HG03196 (cell line): ENCODE results near the gene PTPRK.

Experiments used
- ATAC-seq: cut with Tn5 transposase; IDR thresholded peaks from one replicate; pipeline ENCODE4 v1.9.1; 2021; ENCODE audit not compliant: unreplicated experiment

The PTPRK gene

DNA sequence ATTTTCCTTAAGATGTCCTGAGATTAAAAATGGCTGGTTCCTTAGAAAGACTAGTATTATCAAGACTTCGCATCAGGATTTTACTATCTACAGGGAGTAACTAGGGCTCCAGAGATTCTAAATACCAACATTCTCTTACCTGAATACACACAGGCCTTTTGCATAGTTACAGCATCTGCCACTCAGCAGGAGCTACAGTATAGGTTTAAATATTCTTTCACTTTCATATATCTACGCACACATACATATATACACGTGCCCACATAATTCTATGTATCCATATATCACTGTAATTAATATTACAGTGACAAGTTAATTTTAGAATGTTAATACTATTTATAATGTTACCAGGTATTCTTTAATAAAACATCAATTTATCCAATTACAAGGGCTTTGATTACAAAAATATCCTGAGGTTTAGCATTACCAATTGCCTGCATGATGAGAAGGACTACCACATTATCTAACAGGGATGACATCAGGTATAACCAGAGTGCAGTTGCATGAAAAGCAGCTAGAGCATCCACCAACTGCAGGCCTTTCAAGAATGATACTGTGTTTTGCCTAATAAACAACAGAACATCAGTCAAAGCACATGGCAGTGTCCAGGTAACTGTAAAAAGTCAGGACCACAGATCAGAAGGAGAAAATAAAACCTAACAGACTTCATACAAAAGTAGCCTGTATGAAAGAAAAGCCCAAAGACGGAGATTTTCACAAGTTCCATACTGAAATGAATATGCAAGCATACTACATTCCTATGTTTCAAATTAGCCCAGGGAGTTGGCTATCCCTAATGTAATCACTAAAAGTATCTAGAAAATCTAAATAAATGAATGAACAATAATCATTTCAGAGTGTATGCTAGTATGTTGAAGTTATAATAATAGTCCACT is 268.7 kb downstream of the PTPRK start:
- no peak for ATAC-seq

DNA sequence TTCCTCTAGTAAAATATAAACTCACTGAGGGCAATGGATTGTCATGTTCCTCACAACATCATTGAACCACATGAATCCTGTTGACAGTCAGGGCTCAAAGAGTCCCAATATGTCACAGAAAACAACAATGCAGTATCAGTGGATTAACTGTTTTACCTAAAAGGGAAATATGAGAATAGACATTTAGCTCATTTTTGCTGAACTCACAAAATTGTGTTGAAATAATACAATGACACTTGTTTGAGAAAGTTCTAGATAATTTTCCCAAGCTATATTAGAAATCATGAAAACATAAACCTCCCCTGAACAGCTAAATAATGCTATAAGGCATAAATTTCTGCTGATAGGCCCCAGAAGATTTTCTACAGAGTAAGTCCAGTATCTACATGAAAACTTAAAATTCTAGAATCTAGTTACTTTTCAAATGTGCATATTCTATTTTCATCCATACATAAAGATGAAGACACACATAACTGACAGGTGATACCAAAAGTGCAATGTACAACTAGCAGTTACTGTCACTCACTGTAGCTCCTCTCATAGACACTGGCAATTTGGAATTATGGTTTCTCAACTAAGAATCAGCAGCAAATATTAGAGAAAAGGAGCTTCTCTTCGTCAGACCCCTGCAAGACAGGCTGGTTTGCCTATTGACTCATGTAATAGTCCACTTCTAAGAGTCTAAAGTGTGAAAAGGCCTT is 269.9 kb downstream of the PTPRK start:
- ATAC-seq: no peak

- no peak for ATAC-seq
Measured at GRCh38 chr6:128249429-128249828, 271.0 kb downstream of the PTPRK start.

- no peak for ATAC-seq
Measured at GRCh38 chr6:128246472-128247260, 273.7 kb downstream of the PTPRK start.

- no peak for ATAC-seq
Measured at GRCh38 chr6:128244751-128245405, 275.5 kb downstream of the PTPRK start.

- ATAC-seq: no peak
Measured at GRCh38 chr6:128242765-128243403, 277.5 kb downstream of the PTPRK start.

DNA sequence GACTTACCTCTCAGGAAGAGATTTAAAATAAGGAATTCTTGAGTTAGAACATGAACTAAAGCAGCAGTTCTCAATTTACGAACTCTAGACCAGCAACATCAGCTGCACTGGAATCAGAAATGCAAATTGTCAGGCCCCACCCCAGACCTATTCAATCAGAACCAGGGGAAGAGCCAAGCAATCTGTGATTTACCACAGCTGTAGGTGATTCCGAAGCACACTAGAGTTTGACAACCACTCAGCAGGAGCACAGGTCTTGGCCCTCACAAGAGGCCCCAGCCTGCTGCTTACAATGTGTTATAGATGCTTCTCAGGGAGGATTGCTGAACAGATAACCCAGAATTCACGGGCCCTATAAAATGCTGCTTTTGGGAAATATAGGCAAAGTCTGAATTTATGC is 279.2 kb downstream of the PTPRK start:
- peak; percentile 50 for ATAC-seq

DNA sequence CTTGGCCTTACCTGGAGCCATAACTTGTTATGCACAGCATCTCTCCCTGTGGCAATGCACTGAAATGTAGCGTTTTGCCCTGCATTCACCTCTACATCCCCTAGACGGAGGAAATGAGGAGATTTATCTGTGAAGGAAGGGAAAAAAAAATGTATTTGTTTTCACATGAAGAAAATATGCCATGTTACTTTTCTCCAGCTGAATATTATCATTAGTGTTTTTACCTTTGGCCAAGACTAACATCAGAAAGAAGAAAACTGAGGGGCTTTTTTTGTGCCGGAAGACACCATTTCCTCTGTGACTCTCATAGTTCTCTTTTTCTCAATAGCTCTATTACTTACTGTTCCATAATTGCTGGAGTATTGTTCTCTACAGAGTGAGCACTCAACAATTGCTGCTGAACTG is 280.4 kb downstream of the PTPRK start:
- ATAC-seq: peak; percentile 52

GRCh38 chr6:128239146-128239545 is 281.3 kb downstream of the PTPRK start:
- ATAC-seq: no peak

- ATAC-seq: no peak
Measured at GRCh38 chr6:128238225-128238624, 282.2 kb downstream of the PTPRK start.

DNA sequence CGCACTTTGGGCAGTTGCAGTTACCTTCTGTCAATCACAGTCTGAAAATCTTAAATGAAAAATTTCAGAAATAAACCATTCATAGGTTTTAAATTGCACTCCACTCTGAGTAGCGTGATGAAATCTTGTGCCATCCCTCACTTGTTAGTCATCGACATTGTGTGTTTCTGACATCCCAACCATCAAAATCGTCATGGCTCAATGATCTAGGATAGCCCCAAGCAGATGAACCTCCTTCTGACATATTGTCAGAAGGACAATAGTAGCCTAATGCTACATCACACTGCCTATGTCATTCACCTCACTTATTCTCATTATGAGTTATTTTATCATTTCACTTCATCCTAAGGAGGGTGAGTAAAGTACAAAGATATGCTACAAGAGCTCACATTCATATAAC is 284.8 kb downstream of the PTPRK start:
- no peak for ATAC-seq

DNA sequence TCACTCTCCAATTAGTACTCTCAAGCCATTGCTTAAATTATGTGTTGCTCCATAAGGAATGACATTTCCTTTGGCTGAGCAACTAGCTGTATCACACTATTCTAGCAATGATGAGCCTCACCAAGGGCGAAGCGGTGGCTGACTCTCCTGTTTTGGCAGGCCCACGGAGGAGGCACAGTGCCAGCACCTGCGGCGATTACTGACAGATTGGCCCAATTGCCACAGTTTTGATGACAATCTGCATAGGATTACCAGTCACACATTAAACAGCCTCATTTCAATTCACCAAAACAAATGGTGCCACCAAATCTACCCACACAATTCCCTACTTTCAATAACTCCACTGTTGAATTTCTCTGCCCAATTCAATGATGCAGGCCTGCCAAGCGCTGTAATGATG is 286.9 kb downstream of the PTPRK start:
- no peak for ATAC-seq

DNA sequence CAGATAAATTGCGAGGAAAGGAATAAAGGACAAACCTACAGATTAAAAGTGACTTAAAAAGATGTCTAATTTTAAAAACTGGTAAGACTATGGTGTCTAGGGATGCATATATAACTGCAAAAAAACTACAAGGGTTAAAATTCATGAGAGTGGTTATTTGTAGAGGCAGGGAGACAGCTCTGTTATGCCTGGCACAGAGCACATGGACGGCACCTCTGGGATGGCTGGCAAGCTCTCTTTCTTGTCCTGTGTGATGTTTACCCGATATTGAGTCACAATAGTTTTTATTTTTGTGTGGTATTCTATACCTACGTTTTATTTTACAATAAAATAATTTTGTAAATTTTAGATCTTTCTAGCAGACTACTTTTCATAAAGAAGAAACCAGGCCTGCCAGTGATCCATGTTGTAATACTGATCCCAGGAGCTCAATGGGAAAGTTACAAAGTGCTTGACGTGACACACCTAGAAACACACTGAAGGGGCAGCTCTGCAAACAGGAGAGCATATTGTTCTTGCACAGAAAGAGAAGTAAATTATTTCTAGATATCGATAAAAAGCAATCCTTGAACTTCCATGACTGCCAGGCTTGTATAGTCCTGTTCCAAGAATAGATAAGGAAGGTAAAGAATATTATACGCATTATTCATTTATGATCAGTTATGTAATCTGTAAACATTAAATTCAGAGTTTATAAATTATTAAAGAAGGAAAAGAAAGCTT is 290.0 kb downstream of the PTPRK start:
- ATAC-seq: no peak

GRCh38 chr6:128225612-128226011 is 294.8 kb downstream of the PTPRK start:
- ATAC-seq: no peak

DNA sequence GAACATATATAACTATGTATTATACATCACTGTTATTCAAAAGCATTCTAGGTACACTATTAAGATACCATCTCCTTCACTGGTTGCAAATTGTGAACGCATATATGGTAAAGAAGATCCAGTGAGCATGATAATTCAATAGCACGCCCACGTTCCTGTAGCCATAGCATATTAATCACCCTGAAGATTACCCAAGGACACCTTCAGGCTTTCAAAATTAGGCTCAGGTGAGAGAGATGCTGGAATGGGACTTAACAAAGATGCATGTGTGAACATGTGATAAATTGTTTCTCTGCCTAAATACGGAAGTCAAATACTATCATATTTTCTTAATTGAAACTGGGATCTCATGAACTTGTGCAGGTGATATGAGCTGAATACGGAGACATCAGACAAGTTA is 303.5 kb downstream of the PTPRK start:
- ATAC-seq: no peak

DNA sequence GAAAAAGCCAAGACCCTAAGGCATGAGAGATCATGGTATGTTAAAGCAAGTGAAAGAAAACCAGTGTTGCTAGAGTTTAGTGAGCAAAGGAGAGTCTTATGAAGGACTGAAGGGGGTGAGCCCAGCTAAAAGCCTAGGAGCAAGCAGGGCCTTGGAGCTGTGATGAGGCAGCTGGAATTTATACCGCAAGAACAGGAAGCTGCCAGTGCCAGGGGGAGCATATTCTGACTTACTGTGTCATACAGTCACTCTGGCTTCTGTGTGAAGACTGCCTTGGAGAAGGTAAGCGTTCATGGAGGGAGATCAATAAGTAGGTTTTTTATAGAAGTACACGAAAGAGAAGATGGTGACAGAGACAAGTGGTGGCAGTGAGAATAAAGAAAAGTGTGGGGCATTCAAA is 310.6 kb downstream of the PTPRK start:
- no peak for ATAC-seq

DNA sequence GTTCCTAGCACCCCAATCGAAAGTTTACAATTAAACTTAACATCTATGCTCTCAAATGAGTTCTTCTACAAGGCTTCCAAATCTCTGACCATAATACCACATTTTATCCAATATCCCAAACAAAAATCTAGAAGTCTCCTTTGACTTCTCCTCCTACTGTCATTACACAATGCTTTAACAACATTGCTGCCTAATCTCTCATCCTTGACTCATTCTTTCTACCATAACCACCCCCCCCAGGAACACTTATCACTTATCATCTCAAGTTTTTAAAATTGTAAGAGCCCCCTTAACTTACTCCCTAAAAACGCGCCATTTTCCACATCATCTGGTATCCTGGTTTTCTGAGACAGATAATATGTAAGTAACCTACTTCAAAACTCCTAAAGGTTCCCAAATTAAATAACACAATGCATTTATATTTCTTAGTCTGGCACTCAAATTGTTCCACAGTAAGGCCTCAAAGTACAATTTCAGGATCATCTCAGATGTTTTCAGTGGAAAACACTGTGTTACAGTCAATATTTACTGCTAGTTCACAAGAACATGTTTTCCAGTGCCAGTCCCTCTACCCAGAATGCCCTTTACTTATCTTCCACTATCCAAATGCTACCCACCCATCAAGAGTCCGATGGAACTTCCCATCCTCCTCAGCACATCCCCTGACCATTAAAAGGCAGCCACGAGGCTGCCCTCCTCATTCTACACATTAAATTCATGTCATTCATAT is 311.4 kb downstream of the PTPRK start:
- no peak for ATAC-seq

DNA sequence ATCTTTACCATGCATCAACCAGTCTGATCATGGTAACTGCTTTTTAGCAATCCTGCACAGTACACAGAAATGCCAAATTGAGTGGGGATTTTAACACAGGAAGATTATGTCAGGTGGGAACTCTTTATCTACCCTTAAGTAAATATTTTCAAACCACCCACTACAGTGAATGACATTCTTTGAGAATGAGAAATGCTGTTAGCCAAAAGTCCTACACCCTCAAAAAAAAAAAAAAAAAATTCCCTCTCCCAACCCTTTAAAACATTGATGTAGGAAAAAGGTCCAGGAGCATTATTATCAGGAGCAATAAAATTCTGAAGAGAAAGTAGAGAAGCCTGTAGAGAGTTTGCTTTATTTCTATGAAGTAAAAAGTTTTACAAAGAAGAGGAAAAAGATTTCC is 312.3 kb downstream of the PTPRK start:
- no peak for ATAC-seq
